CD4-positive, alpha-beta T cell treated with Interleukin-15 for 1 hour (primary cell): ENCODE measurements around the gene MAPK14.

Source experiments
- DNase-seq: peaks from one replicate; pipeline ENCODE4 v3.0.0-alpha.2; 2020

Gene MAPK14

DNA sequence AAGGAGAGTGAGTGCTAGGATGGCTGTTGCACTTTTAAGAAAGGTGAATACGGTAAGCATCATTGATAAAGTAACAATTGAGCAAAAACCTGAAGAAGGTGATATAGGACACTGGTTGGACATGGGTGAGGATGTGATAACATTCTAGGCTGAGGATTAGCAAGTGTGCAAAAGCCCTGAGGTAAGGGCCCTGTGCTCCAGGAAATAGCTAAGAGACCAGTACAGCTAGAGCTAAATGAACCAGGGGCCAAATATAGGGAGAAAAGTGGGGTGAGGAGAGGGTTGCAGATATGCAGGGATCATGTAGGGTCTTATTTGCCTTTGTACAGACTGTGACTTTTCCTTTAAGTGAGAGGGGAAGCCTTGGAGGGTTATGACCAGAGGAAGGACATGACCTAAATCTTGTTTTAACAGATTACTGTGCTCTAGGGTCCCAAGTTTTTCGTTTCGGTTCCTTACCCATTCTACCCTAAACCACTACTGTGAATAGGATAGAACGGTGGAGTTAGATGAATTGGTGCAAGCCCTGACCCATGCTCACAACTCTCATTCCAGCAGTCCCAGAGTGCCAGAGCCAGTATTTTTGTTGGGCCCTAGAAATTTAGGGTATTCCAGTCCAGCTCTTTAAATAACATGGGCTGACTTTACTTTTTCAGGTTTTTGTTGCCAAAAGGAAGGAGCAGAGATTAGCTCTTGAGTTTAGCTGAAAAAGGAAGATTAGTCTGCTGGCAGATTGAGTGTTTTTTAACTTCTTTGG is 10.7 kb downstream of the MAPK14 start:
- no peak for DNase-seq

GRCh38 chr6:36039112-36039511 is 11.5 kb downstream of the MAPK14 start:
- no peak for DNase-seq

GRCh38 chr6:36040958-36041357 is 13.3 kb downstream of the MAPK14 start:
- DNase-seq, result no peak

DNA sequence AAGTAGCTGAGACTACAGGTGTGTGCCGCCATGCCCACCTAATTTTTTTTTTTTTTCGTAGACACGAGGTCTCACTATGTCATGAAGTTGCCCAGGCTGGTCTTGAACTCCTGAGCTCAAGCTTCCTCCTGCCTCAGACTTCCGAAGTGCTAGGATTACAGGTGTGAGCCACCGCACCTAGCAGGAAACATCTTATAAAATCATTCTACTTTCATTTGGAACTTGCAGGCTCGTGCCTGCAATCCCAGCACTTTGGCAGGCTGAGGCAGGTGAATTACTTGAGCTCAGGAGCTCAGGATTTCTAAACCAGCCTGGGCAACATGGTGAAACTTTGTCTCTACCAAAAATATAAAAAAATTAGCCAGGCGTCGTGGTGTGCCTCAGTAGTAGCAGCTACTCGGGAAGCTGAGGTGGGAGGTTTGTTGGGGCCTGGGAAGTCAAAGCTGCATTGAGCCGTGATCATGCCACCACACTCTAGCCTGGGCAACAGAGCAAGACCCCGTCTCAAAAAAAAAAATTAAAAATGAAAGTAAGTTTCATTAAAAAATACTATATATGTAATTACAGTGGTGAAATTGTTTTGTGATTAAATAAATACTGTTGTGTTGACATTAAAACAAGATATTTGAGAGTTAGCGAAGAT is 15.1 kb downstream of the MAPK14 start:
- no peak for DNase-seq

DNA sequence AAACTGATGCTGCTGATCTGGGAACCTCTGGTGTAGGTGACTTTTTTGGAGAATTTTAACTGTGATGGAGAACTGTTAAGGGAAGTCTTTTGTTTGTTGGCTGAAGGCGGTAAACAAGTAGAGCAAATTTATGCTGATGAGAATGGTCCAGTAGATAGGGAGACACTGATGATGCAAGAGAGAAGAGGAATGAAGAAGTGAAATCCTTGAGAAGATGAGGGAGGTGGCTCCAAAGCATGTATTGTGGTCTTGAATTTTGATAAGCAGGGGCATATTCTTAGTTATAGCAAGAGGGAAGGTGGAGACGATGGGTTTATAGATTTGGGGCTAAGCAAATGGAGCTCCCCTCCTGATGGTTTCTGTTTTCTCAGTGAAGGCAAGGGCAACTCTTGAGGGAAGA is 22.0 kb downstream of the MAPK14 start:
- DNase-seq, result no peak

DNA sequence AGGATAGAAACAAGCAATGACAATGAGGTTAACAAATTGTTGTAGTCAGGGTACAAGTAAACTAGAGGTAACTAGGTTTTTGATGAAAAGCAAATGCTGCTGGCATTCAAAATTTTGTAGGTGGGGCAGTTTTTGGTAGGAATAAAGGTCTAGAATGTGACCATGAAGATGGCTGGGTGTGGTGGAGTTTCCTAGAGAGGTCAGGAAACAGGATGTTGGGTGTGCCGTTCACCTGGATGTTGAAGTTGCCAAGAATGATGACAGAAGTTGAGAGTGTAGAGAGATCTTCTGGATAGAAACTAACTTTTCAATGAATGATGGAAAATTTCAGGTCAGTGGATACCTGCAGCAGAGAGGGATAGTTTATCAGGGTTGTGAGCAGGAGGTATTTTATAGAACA is 22.7 kb downstream of the MAPK14 start:
- no peak for DNase-seq

- no peak for DNase-seq
These were observed 23.5 kb downstream of the MAPK14 start for GRCh38 chr6:36050947-36051710.

DNA sequence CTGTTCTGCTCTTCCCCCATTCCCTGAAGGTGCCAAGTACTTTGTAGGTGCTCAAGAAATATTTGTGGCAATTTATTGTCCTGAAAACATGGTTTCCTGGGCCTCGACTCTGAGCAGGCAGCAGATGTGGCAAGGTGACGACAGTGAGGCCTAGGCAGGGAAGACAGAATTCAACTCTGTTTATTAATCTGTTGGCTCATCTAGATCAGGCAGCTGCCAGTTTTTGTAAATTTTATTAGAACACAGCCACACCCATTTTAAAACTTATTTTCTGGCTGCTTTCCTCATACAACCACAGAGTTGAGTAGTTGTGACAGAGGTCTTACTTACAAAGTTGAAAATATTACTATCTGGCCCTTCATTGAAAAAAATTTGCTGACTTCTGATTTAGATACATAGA is 24.5 kb downstream of the MAPK14 start:
- no peak for DNase-seq

- DNase-seq, result no peak
These were observed 26.3 kb downstream of the MAPK14 start for GRCh38 chr6:36053878-36054277.

DNA sequence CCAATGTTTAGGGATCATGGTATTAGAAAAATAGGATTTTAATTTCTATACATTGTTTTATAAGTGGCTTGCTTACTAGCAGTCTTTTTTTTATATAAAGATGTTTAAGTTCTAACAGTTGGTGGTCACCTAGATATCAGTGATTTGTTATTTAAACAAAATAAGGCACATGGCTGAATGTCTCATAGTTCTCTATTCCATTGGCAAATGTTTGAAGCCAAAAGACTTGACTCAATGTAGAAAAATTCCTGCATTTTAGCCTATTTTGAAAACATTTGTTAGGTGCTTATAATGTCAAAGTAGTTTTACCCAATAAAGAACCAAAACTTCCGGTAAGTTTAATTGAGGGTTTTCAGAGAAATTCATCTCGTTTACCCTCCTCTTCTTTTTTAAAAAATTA is 26.8 kb downstream of the MAPK14 start:
- no peak for DNase-seq

- DNase-seq, result no peak
These were observed 27.3 kb downstream of the MAPK14 start for GRCh38 chr6:36054956-36055355.

DNA sequence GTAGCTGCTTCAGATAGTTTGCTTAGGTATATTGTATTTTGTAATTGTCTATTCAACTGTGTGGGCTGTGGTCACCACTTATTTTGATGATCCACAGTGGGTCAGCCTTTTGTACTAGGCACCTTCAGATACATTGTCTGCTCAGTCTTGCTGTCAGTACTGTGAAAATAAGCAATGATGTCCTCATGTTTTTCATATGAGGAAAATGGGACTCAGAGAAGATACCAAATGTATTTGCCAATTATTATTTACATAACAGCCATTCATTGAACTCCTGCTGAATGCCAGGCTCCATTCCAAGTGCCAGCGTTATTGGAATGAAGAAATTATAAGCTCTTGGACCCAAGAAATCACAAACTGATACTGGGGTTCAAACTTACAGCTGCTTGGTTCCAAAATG is 28.6 kb downstream of the MAPK14 start:
- no peak for DNase-seq

GRCh38 chr6:36061236-36061635 is 33.6 kb downstream of the MAPK14 start:
- no peak for DNase-seq

GRCh38 chr6:36062247-36062646 is 34.6 kb downstream of the MAPK14 start:
- DNase-seq, result no peak

DNA sequence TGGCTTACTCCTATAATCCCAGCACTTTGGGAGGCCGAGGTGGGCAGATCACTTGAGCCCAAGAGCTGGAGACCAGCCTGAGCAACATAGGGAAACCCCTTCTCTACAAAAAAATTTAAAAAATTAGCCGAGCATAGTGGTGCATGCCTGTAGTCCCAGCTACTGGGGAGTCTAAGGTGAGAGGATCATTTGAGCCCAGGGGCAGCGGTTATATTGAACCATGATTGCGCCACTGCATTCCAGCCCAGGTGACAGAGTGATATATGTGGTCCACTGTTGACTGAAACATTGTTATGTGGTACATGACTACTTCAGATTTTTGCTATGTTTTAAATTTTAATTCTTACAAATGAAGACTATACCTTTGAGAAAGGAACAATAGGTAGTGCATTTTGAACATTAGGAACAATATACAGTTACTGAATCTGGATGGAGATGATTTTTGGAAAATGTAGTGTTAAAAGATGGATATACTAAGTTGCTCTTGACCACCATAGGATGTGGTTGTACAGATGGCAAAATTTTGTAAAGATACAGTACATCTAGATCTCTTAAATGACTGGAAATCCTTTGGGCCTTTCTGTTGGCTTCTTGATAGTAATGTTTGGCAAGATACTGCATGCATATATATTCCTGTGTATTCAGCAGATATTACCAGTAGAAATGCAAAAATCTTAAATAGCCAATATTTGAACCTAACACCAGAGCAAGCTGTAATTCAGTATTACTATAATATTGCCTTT is 35.9 kb downstream of the MAPK14 start:
- no peak for DNase-seq

GRCh38 chr6:36064770-36065396 is 37.3 kb downstream of the MAPK14 start:
- DNase-seq, result no peak

- no peak for DNase-seq
These were observed 38.3 kb downstream of the MAPK14 start for GRCh38 chr6:36065916-36066315.

DNA sequence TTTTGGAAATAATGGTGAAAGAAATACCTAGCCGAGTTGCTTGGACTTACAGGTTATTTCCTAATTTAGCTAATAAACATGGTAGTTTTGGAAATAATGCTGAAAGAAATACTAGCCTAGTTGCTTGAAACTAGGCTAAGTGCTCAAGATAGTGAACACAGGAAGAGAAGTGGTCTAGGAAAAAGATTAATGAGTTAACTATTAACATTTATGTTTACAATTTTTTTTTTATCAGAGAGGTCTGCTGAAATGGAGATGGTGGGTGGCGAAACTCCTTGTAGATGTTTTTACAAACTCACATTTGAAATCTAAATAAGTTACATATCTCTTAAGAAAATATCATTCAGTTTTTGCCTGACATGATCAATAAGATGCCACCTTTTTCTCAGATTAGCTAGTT is 39.2 kb downstream of the MAPK14 start:
- no peak for DNase-seq

DNA sequence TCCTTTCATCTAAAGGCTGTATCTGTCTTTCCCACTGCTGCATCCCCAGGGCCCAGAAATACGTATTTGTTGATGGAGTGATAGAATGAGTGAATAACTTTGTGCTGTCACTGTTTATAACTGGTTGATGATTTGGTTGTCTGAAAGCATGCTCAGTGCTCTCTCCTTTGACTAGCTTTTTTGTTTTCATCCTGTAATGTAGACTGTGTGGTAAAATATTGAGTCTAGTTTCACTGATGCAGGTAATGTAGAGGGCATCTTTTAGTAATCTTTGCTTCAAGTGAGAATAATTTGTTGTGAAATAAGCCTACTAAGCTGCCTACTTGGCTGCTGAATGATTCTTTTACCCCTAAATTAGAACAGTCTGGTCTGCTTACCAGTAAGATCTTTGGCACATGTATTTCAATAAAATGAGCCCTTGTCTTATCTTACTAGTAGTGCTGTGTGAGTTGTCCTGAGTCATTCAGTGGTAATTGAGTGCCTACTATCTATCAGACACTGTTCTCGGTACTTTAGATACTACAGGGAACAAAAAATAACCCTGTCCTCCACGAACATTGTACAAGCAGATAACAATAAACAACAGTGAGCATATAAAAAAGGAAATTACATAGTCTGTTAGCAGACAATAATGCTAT is 39.9 kb downstream of the MAPK14 start:
- DNase-seq, result no peak

GRCh38 chr6:36068012-36068392 is 40.4 kb downstream of the MAPK14 start:
- DNase-seq, result no peak

GRCh38 chr6:36068586-36068985 is 41.0 kb downstream of the MAPK14 start:
- DNase-seq, result no peak

DNA sequence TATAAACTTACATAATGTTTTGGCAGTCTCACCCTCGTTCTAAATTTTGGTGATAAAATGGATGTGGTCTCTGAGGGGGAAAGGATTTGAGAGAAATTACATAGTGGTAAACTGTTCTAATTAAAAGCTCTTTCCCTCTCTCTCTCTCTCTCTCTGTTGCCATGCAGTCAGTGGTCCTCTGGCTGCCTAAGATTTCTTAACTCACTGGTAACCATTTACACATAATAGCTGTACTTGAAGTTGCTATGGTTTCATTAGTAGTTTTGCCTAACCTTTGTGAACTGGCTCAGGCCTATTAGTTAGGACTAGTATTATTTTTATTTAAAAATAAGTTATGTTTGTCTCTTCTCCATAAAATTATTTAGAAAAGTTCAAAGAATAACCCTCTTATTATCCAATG is 42.0 kb downstream of the MAPK14 start:
- DNase-seq, result no peak
